Fibroblast of skin of abdomen (primary cell): ENCODE data around the gene SUPT6H.
"Not testable (repeated sequence)": the region's sequence is repeated elsewhere in the genome, so short reads cannot be mapped to it uniquely, and the experiment has no call there.

Experiments
- DNase-seq: peaks from one replicate; pipeline ENCODE4 v3.0.0-alpha.2; 2013

Gene SUPT6H

GRCh38 chr17:28719021-28719433 is 57.0 kb downstream of the SUPT6H start:
- no peak for DNase-seq

GRCh38 chr17:28720247-28720996 is 58.4 kb downstream of the SUPT6H start:
- no peak for DNase-seq

- not testable (repeated sequence) for DNase-seq
These were observed 59.0 kb downstream of the SUPT6H start for GRCh38 chr17:28720997-28721329.

GRCh38 chr17:28722417-28723158 is 60.6 kb downstream of the SUPT6H start:
- no peak for DNase-seq

GRCh38 chr17:28723159-28723835 is 61.3 kb downstream of the SUPT6H start:
- no peak for DNase-seq

- DNase-seq, result not testable (repeated sequence)
These were observed 62.0 kb downstream of the SUPT6H start for GRCh38 chr17:28723836-28724499.

GRCh38 chr17:28724500-28725165 is 62.6 kb downstream of the SUPT6H start:
- DNase-seq, result no peak

GRCh38 chr17:28725166-28725659 is 63.2 kb downstream of the SUPT6H start:
- DNase-seq, result peak; percentile 50

GRCh38 chr17:28725660-28726225 is 63.7 kb downstream of the SUPT6H start:
- DNase-seq, result no peak

GRCh38 chr17:28726226-28726626 is 64.2 kb downstream of the SUPT6H start, which contains the start of gene TLCD1:
TSS of gene TLCD1 (minus strand) at chr17:28726233. CDS start at chr17:28726097, 136 bp downstream.
- peak; percentile 64 for DNase-seq

GRCh38 chr17:28726627-28727491 is 64.9 kb downstream of the SUPT6H start:
- DNase-seq, result peak; percentile 93

- DNase-seq, result peak; percentile 89
These were observed 66.6 kb downstream of the SUPT6H start, which contains the start of gene NEK8 for GRCh38 chr17:28728364-28729200. TSS of gene NEK8 (plus strand) at chr17:28728788. CDS start at chr17:28728814, 26 bp downstream.

GRCh38 chr17:28729950-28730330 is 67.9 kb downstream of the SUPT6H start:
- no peak for DNase-seq

- DNase-seq, result no peak
These were observed 71.3 kb downstream of the SUPT6H start for GRCh38 chr17:28733346-28733745.

GRCh38 chr17:28734712-28735241 is 72.8 kb downstream of the SUPT6H start:
- DNase-seq, result no peak

GRCh38 chr17:28735242-28735722 is 73.3 kb downstream of the SUPT6H start:
- no peak for DNase-seq

- not testable (repeated sequence) for DNase-seq
These were observed 74.1 kb downstream of the SUPT6H start for GRCh38 chr17:28735913-28736769.

- no peak for DNase-seq
These were observed 75.3 kb downstream of the SUPT6H start for GRCh38 chr17:28737316-28737715.
